ENCODE data around the gene AGAP3.

The AGAP3 gene

DNA sequence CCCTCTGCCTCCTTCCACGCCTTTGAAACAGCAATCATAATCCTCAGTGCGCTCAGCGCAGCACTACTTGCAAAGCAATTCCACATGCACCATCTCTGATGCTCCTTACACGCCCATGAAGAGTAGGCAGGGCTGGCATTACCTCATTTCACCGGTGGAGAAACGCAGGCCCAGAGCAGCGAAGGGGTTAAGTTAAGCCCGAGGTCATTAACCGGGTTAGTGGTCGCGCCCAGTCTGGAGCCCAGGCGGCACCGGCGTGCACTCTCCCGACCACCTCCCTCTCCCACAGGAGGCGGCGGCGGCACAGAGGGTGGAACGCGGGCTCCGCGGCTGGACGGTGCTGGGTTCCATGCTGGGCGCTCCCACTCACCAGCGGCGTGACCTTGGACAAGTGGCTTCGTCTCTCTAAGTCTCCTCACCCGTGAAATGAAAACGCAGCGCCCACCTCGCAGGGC is 6.2 kb upstream of the AGAP3 start:
- H3K4me3 ChIP-seq (replicated peaks in 1 of 2; ENCODE audit: low read depth in 2 of 2, low read length in 2 of 2), result peak overlapping the region; percentile 82 to 88
- TF ChIP-seq, protein P1, sequence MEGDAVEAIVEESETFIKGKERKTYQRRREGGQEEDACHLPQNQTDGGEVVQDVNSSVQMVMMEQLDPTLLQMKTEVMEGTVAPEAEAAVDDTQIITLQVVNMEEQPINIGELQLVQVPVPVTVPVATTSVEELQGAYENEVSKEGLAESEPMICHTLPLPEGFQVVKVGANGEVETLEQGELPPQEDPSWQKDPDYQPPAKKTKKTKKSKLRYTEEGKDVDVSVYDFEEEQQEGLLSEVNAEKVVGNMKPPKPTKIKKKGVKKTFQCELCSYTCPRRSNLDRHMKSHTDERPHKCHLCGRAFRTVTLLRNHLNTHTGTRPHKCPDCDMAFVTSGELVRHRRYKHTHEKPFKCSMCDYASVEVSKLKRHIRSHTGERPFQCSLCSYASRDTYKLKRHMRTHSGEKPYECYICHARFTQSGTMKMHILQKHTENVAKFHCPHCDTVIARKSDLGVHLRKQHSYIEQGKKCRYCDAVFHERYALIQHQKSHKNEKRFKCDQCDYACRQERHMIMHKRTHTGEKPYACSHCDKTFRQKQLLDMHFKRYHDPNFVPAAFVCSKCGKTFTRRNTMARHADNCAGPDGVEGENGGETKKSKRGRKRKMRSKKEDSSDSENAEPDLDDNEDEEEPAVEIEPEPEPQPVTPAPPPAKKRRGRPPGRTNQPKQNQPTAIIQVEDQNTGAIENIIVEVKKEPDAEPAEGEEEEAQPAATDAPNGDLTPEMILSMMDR (IDR thresholded peaks at IDR 0.05; ENCODE audit: low read depth, low read length), result no peak
- DNase-seq (ENCODE audit: low read depth in 2 of 2), result no peak

DNA sequence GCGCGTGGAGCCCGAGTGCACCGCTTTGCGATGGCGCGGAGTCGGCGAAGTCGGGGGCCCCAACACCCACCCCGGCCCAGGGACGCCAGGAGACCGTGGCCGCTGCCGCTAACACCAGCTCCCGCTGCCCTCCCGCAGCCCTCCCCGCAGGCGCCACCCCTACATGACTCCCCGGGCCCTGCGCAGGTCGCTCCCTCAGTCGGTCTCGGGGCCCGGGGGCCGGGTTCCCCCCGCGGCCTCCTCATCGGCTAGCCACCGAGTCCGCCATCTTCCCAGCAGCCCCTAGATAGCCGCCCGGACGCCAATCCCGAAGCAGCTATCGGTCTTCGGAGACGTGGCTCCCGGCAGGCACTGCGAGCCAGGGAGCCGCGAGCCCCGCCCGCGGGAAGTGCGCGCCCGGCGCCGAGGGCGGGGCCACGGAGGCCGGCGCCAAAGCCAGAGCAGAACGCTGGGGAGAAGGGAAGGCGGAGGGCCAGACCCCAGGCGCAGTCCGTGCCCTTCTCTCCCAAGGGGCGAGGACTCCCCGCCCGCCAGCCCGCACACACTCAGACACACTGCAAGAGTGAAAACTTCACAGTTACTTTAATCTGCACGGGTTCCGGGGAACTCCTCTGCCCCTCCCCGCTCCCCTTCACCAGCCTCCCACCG is 5.6 kb upstream of the AGAP3 start, which contains the start of gene FASTK:
FASTK (minus strand) TSS at position 288 of the 648 bp plus-strand sequence; CDS start at position 245, 43 bp downstream.
- TF ChIP-seq, protein P1 (IDR thresholded peaks at IDR 0.05; ENCODE audit: low read depth, low read length), result no peak
- peak; percentile 87 to 93 for DNase-seq (ENCODE audit: low read depth in 2 of 2)
- H3K4me3 ChIP-seq (replicated peaks in 1 of 2; ENCODE audit: low read depth in 2 of 2, low read length in 2 of 2), result peak within 1 kb of the TSS; percentile 82 to 88

DNA sequence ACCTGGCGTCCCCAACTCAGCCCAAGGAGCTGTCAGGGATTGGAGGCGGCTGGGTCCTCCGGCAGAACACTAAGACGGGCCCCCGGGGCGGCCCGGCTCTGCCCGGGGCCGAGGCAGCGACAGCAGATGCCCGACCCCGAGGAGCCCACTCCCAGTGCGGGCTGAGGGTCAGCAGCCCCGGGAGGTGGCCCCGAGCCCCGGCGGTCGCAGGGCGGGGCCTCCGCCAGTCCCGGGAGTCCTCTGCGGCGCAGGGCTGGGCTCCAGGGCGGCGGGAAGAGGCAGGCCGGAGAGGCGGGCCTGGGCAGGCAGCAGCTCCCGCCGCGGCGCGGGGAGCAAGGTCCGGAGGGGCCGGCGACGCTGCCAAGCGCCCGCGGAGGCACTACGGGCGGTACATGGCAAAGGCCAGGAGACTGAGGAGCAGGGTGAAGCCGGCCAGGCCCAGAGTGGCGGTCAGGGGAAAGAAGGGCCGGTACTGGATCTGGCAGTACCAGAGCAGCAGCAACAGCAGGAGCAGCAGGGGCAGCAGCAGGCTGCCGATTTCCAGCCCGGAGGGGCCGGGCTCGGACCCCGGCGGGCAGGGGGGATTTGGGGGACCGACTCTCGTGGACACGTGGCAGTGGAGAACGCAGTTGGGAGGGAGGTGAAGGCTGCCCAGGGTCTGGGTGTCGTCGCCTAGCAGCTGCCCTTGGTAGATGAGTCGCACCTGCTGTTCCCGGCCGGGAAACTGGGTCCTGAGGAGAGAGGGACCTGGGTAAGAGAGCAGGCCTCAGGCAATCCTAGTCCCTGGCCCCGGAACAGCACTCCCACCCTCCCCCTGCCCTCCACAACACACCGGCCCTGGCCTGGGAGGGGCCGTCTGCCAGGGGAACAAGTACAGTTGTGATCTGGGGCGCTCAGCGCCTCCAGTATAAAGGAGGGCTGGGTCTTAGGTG is 4.8 kb upstream of the AGAP3 start:
- H3K4me3 ChIP-seq (replicated peaks in 1 of 2; ENCODE audit: low read depth in 2 of 2, low read length in 2 of 2), result peak overlapping the region; percentile 35 to 76
- TF ChIP-seq, protein P1 (IDR thresholded peaks at IDR 0.05; ENCODE audit: low read depth, low read length), result no peak
- peak in 1 of 2 donors; percentile 34 for DNase-seq (ENCODE audit: low read depth in 2 of 2)

DNA sequence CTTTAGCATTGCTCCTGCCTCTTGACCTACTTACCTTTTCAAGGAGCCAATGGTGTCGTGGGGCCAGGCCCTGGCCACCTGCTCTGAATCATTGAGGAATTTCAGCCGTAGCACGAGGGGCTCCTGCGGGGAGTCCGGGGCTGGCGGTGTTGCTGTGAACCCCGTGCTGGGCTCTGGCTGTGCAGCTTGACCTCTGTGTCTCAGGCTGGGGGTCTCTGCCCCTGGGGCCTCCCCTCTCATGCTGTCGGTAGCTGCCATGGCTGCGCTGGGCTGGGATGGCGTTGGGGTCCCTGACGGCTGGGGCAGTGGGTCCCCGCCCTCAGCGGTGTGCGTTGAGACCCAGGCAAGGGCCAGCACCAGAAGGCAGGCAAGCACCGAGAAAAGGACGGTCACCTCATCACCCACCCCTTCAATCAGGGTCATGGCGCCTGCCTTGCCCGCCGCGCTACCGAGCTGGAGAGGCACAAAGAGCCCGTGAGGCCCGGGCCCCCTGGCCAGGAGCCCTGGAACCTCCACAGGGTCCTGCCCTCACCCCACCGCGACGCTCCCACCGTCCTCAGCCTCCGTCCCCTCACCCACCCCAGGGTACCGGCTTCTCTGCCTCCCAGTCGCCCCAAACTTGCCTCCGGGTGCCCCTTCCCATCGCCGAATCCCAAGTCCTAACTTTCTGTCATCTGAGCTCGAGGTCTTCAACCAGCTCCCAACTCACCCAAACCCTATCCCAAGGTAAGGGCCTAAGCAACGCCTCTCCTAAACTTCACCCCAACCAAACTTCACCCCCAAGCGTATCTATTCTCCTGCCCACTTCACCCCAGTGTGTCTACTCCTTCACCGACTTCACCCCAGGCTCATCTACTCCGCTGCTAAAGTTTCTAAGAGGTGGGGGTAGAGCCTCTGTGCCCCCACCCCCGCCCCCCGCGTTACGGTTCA is 3.9 kb upstream of the AGAP3 start:
- DNase-seq (ENCODE audit: low read depth in 2 of 2), result no peak
- peak overlapping the region; percentile 73 to 76 for H3K4me3 ChIP-seq (replicated peaks in 1 of 2; ENCODE audit: low read depth in 2 of 2, low read length in 2 of 2)
- TF ChIP-seq, protein P1 (IDR thresholded peaks at IDR 0.05; ENCODE audit: low read depth, low read length), result no peak

DNA sequence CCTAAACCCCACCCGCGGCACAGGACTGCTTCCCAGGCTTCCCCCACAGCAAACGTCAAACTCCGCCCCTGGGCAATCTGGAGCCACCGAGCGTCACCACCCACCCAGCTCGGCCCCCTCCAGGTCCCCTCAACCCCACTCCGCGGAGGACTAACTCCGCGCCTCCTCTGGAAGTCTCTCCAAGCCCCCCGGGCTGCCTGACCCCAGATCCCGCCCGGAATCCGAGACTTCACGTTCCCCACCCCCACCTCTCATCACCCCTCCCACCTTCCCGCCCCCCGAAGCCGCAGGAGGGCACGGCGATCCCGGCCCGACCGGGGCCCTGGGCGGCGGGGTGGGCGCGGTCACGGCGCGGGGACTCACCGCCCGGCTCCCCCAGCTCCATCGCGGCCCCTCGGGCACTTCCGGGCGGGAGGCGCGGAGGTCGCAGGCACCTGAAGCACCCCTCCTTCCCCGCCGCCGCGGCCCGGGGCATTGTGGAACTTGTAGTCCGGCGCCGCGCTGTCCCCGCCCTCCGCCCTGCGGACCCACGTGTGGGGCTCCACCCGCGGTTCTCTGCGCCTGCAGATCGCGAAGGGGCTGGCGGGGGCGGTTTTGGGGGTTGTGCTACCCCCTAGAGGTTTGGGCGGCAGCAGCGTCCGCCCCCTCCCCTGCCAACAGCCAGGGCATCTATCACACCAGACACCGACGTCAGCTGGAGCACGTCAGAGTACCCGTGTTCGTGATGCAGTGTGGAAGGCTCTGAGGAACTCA is 3.0 kb upstream of the AGAP3 start, which contains the start of gene TMUB1:
TMUB1 (minus strand) TSS at position 423 of the 753 bp plus-strand sequence. CDS start 930 bp downstream, outside the sequence.
- TF ChIP-seq, protein P1 (IDR thresholded peaks at IDR 0.05; ENCODE audit: low read depth, low read length), result no peak
- peak within 1 kb of the TSS; percentile 73 to 76 for H3K4me3 ChIP-seq (replicated peaks in 1 of 2; ENCODE audit: low read depth in 2 of 2, low read length in 2 of 2)

More for the DNA sequence above, 3.0 kb upstream of the AGAP3 start, which contains the start of gene TMUB1:
- peak; percentile 46 to 61 for DNase-seq (ENCODE audit: low read depth in 2 of 2)
